Tibial nerve (tissue), 3 donors: Measurements from ENCODE around the gene DYDC2.

Experiments
- POLR2A ChIP-seq, 2 donors: fragments of 450-650 bp; IDR thresholded peaks; one replicate each; pipeline ENCODE4 v1.6.1; 2017; ENCODE audit warnings: antibody characterized with exemption in 2 of 2, mild to moderate bottlenecking in 2 of 2, moderate library complexity in 2 of 2
- TF ChIP-seq, protein P1 (sequence below), 5 experiments: fragments of 200-600 bp in 3 of 5; fragments of 450-650 bp in 2 of 5; sonication (generic) in 3 of 5; IDR thresholded peaks; one replicate each; pipeline ENCODE4 v1.5.1; 2016 to 2019; ENCODE audit warnings: antibody characterized with exemption in 5 of 5, mild to moderate bottlenecking in 3 of 5, moderate library complexity in 2 of 5

GRCh38 chr10:80344912-80345311 is 11.7 kb upstream of the DYDC2 start:
- TF ChIP-seq, protein P1, sequence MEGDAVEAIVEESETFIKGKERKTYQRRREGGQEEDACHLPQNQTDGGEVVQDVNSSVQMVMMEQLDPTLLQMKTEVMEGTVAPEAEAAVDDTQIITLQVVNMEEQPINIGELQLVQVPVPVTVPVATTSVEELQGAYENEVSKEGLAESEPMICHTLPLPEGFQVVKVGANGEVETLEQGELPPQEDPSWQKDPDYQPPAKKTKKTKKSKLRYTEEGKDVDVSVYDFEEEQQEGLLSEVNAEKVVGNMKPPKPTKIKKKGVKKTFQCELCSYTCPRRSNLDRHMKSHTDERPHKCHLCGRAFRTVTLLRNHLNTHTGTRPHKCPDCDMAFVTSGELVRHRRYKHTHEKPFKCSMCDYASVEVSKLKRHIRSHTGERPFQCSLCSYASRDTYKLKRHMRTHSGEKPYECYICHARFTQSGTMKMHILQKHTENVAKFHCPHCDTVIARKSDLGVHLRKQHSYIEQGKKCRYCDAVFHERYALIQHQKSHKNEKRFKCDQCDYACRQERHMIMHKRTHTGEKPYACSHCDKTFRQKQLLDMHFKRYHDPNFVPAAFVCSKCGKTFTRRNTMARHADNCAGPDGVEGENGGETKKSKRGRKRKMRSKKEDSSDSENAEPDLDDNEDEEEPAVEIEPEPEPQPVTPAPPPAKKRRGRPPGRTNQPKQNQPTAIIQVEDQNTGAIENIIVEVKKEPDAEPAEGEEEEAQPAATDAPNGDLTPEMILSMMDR (IDR thresholded peaks at IDR 0.05), result no peak
- no peak for TF ChIP-seq POLR2A (IDR thresholded peaks at IDR 0.05)
